GM12874 (cell line): ENCODE results near the gene PIN1.

ENCODE experiments used
- TF ChIP-seq, protein P1 (sequence below): IDR thresholded peaks from 2 replicates; pipeline ENCODE4 v1.5.1; 2011; ENCODE audit warnings: low read depth, mild to moderate bottlenecking, control low read depth, low read length, moderate library complexity; ENCODE audit not compliant: insufficient read depth

Gene PIN1

DNA sequence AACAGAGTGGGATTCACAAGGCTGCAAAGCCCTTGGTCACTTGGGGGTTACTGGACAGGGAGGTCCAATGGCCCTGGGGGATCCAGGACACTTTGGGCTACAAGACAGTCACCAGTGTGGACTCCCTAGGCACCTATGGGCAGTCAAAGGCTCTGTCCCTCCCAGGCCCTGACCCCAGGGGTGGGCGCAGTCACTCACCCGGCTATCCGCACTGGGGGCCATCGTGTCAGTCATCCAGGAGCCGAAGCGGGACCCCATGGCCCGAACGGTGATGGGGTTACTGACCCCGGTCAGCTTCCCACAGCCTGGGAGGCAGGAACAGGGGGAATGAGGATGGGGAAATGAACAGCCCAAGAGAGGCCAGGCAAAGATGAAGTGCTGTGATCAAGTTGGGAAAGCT is 21.5 kb downstream of the PIN1 start:
- TF ChIP-seq, protein P1, sequence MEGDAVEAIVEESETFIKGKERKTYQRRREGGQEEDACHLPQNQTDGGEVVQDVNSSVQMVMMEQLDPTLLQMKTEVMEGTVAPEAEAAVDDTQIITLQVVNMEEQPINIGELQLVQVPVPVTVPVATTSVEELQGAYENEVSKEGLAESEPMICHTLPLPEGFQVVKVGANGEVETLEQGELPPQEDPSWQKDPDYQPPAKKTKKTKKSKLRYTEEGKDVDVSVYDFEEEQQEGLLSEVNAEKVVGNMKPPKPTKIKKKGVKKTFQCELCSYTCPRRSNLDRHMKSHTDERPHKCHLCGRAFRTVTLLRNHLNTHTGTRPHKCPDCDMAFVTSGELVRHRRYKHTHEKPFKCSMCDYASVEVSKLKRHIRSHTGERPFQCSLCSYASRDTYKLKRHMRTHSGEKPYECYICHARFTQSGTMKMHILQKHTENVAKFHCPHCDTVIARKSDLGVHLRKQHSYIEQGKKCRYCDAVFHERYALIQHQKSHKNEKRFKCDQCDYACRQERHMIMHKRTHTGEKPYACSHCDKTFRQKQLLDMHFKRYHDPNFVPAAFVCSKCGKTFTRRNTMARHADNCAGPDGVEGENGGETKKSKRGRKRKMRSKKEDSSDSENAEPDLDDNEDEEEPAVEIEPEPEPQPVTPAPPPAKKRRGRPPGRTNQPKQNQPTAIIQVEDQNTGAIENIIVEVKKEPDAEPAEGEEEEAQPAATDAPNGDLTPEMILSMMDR, result no peak

DNA sequence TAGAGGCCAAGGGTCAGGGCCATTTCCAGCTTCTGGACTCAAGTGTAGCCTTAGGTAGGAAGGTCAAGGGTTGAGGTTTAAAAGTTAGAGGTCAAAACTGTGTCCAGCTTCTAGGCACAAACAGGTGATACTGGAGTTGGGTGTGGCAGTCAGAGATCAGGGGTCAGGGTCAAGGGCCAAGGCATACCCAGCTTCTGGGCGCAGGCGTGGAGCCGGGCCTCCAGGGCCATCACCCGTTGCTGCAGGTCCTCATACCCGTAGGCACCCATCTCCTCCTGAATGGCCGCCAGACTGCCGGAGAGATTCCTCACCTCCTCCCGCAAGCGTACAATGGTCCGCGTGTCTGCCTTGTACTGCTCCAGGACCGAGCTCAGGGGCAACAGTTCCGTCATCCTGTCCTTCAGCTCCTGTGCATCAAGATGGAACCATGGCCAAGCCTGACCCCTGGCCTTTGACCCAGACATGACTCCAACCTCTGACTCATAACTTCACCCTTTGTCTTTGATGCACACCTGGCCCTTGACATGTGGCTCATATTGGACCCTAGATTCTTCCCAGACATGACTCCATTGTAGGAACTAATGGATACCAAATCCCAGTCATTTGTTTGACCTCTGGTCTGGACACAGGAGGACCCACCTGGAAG is 22.1 kb downstream of the PIN1 start:
- TF ChIP-seq, protein P1, result no peak

DNA sequence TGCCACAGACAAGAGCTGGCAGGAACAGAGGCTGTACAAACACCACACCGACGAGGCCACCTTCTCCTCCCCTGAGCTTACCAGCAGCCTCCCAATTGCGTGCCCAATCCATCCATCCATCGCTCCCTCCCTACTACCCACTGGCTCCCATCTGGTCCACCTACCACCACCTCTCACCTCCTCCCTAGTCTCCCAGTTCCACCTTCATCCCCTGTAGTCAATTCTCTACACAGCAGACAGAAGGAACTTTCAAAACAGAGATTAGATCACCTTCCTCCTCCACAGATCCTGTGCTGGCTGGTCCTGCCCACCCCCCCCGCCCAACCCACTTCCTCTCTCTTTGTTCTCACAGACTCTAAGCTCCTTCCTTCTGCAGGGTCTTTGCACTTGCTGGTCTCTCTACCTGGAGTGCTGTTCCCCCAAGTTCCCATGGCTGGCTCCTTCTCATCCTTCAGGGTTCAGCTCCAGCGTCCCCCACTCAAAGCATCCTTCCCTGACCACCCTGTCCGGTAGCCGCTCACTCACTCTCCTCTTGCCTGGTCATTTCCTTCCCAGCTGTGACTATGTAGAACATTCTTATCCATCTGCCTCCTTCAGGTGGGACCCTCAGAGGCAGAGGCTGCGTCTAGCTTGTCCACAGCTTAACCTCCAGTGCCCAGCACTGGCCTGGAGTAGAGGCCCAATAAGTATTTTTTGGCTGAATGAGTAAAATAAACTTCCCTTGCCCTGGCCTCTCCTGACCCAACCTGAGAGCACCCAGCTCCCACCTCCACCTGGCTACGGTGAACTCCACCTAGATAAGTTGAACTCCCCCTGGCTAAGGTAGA is 23.0 kb downstream of the PIN1 start:
- TF ChIP-seq, protein P1, result no peak

DNA sequence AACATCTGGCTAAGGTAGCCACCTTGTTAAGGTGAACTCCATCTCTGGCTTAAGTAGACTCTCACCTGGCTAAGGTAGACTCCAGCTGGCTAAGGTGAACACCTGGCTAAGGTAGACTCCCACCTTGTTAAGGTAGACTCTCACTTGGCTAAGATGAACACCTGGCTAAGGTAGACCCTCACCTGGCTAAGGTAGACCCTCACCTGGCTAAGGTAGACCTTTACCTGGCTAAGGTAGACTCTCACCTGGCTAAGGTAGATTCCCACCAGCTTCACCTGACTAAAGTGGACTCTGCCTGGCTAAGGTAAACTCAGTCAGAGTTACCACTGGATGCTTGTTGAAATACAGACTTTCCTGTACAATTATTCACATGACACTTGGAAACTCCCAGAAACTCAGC is 23.6 kb downstream of the PIN1 start:
- TF ChIP-seq, protein P1, result no peak

DNA sequence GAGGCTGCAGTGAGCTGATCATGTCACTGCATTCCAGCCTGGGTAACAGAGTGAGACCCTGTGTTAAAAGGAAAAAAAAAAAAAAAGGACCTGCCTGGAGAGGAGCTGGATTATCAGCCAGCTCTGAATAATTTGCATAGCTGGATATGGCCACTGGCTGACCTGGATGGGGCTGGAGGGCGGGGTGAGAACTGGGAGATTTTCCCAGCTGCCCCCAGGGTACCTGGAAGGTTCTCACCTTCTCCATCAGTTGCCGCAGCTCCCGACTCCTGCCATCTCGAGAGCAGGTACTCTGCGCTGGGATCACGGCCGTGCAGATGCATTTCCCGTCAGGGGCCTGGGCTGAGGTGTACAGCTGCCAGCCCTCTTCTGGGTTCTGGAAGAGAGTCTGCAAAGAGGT is 25.3 kb downstream of the PIN1 start:
- TF ChIP-seq, protein P1, result no peak

DNA sequence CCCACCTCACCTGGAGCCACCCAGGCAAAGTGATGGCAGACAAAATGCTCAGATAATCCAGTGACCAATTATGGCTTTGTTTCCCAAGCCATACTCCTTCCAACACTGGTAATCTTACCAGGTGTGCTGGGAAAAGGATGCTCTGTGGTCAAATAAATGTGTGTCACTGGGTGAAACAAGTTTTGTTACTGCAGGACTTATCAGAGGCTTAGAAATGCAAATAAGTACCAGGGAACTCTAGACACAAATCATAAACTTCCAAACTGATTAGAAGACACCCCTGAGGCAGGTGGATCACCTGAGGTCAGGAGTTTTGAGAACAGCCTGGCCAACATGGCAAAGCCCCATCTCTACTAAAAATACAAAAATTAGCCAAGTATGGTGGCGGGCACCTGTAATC is 26.4 kb downstream of the PIN1 start:
- TF ChIP-seq, protein P1, result no peak

DNA sequence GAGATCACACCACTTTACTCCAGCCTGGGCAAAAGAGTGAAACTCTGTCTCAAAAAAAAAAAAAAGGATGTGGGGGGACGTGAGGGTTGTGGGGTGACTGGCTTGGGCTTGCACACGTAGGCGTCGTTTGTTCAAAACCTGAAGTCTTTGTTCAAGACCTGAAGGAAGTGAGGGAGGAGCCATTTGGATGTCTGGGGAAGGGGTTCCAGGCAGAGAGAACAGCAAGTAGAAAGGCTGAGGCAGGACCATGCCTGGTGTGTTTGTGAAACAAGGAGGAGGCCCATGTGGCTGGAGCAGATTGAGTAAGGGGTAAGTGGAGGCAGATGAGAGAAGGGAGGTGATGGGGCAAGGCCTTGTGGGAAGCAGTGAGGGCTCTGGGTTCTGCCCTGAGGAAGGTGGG is 27.8 kb downstream of the PIN1 start:
- TF ChIP-seq, protein P1, result no peak
